ENCODE data around the gene NFIA. TPM values are rescaled to one million over a fixed set of nuclear protein-coding genes. Genes with fewer than 3 reads are reported as not detected.
A peak's percentile ranks its signal among the peaks of the same experiment; 100 is the strongest.

The NFIA gene
- total and polyA plus RNA-seq, 2 of the 13 experiments (the other 11 are each of a cell fraction or from before 2014, with no cell fraction given) = 14.7 to 28.5 TPM

DNA sequence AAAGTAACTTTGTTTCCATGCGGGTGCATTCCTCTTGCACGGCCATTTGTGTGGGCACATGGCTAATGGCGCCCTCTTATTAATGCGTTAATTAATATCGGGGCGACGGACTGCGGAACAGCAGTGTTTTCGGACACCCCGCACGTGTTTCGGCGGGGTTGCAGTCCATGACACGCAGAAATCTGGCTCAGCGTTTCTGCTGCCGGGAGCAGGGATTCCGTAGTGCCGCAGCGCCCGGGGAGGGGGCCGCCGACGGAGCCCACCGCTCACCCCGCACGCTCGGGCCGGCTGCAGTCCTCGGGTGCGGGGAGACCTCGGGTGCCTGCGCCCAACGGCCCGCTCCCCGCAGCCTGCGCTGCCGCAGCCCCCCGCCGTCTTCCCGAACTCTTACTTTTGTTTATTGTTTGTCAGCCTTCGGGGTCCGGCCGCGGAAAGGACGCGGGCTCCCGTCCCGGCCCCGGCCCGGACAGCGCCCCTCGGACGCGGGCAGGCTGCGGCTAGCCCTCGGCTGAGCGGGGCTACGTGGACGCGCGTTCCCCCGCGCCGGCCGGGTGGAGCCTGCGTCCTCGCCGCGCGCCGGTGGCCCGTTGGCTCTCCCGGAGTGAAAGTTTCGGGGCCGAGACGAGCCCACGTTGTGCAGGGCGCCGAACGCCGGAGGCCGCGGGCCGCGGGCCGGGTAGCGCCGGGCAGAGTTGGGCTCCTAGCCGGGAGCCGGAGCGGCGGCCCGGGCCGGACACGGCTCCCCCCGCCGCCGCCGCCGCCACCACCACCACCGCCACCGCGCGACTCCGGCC lies 849 bp downstream of the NFIA start (continued):
- peak; percentile 90; the same call in 1 of the 2 replicates for TF ChIP-seq UBTF (CRISPR knock-in tag; IDR thresholded peaks at IDR 0.05)
- no peak for TF ChIP-seq ZNF30 (CRISPR knock-in tag; IDR thresholded peaks at IDR 0.05)
- TF ChIP-seq, protein P1, sequence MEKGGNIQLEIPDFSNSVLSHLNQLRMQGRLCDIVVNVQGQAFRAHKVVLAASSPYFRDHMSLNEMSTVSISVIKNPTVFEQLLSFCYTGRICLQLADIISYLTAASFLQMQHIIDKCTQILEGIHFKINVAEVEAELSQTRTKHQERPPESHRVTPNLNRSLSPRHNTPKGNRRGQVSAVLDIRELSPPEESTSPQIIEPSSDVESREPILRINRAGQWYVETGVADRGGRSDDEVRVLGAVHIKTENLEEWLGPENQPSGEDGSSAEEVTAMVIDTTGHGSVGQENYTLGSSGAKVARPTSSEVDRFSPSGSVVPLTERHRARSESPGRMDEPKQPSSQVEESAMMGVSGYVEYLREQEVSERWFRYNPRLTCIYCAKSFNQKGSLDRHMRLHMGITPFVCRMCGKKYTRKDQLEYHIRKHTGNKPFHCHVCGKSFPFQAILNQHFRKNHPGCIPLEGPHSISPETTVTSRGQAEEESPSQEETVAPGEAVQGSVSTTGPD (CRISPR knock-in tag; IDR thresholded peaks at IDR 0.05) = no peak
- TF ChIP-seq SCMH1 (CRISPR knock-in tag; IDR thresholded peaks at IDR 0.05; ENCODE audit: borderline replicate concordance) = no peak
- TF ChIP-seq ZBTB10 (CRISPR knock-in tag; IDR thresholded peaks at IDR 0.05; ENCODE audit: borderline replicate concordance) = no peak
- TF ChIP-seq ZBTB43 (CRISPR knock-in tag; conservative IDR thresholded peaks at IDR 0.05) = no peak
- TF ChIP-seq, protein P2, sequence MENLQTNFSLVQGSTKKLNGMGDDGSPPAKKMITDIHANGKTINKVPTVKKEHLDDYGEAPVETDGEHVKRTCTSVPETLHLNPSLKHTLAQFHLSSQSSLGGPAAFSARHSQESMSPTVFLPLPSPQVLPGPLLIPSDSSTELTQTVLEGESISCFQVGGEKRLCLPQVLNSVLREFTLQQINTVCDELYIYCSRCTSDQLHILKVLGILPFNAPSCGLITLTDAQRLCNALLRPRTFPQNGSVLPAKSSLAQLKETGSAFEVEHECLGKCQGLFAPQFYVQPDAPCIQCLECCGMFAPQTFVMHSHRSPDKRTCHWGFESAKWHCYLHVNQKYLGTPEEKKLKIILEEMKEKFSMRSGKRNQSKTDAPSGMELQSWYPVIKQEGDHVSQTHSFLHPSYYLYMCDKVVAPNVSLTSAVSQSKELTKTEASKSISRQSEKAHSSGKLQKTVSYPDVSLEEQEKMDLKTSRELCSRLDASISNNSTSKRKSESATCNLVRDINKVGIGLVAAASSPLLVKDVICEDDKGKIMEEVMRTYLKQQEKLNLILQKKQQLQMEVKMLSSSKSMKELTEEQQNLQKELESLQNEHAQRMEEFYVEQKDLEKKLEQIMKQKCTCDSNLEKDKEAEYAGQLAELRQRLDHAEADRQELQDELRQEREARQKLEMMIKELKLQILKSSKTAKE (CRISPR knock-in tag; IDR thresholded peaks at IDR 0.05; ENCODE audit: borderline replicate concordance) = no peak
- no peak for TF ChIP-seq PATZ1 (CRISPR knock-in tag; IDR thresholded peaks at IDR 0.05)
- no peak for TF ChIP-seq ZNF543 (CRISPR knock-in tag; IDR thresholded peaks at IDR 0.05)
- TF ChIP-seq SNAPC2 (CRISPR knock-in tag; IDR thresholded peaks at IDR 0.05) = no peak
- TF ChIP-seq SMAD1 (CRISPR knock-in tag; IDR thresholded peaks at IDR 0.05; ENCODE audit: borderline replicate concordance, low read depth) = no peak
- no peak for TF ChIP-seq ZFAT (CRISPR knock-in tag; conservative IDR thresholded peaks at IDR 0.05)
- peak; percentile 27; the same call in 1 of the 2 replicates for TF ChIP-seq ZNF777 (CRISPR knock-in tag; IDR thresholded peaks at IDR 0.05)
- no peak for TF ChIP-seq RAD51 (IDR thresholded peaks at IDR 0.05; ENCODE audit: borderline replicate concordance)
- TF ChIP-seq CCAR2 (optimal IDR thresholded peaks at IDR 0.05; ENCODE audit: low read depth, low read length) = no peak
- TF ChIP-seq ZBTB3 (CRISPR knock-in tag; IDR thresholded peaks at IDR 0.05; ENCODE audit: borderline replicate concordance, low read depth) = no peak
